B cell (primary cell): ENCODE measurements around the gene CTCFL.
"Not testable (repeated sequence)": the region's sequence is repeated elsewhere in the genome, so short reads cannot be mapped to it uniquely, and the experiment has no call there.

ENCODE experiments used
- CTCF ChIP-seq: fragments of 200-600 bp; IDR thresholded peaks from one replicate; pipeline ENCODE4 v1.8.0; 2022; ENCODE audit warnings: antibody characterized with exemption, mild to moderate bottlenecking
- EZH2 ChIP-seq: IDR thresholded peaks from 2 replicates; pipeline ENCODE4 v1.6.1; 2012; ENCODE audit warnings: borderline replicate concordance, low read depth, mild to moderate bottlenecking, moderate library complexity, low read length; ENCODE audit not compliant: insufficient read depth, poor library complexity, severe bottlenecking

DNA sequence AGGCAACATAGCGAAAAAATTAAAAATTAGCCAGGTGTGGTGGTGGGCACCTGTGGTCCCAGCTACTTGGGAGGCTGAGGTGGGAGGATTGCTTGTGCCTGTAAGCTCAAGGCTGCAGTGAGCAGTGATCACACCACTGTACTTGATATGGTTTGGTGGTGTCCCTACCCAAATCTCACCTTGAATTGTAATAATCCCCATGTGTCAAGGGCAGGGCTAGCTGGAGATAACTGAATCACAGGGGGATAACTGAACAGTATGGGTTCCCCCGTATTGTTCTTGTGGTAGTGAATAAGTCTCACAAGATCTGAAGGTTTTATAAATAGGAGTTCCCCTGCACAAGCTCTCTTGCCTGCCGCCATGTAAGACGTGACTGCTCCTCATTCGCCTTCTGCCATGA, 52.5 kb downstream of the CTCFL start:
- not testable (repeated sequence) for TF ChIP-seq CTCF, EZH2
